KOPT-K1 (cell line): Measurements from ENCODE around the gene OR51D1.

Experiments
- H3K27ac ChIP-seq: fragments of 200-600 bp; sonication (generic); 2 replicates; pipeline ENCODE4 v1.5.1; 2016; ENCODE audit warnings: antibody characterized with exemption, mild to moderate bottlenecking, low read depth, low read length; ENCODE audit not compliant: poor library complexity, severe bottlenecking
- H3K36me3 ChIP-seq: fragments of 200-600 bp; sonication (generic); 2 replicates; pipeline ENCODE4 v1.5.1; 2017; ENCODE audit warnings: antibody characterized with exemption, mild to moderate bottlenecking, low read length, moderate library complexity; ENCODE audit not compliant: insufficient read depth
- H3K9me3 ChIP-seq: fragments of 200-600 bp; sonication (generic); 2 replicates; pipeline ENCODE4 v1.5.1; 2017; ENCODE audit warnings: antibody characterized with exemption, low read length, mild to moderate bottlenecking; ENCODE audit not compliant: insufficient read depth, poor library complexity, severe bottlenecking

The OR51D1 gene

GRCh38 chr11:4637662-4638047 lies 378 bp downstream of the OR51D1 start:
- no peak overlapping the region for H3K27ac ChIP-seq
- no peaks in the 10 kb centered on the region for H3K9me3 ChIP-seq
- no peaks in the 10 kb centered on the region for H3K36me3 ChIP-seq

- Histone ChIP-seq H3K9me3 (no peaks in the 10 kb centered on the region), H3K27ac (no peak overlapping the region), H3K36me3 (no peaks in the 10 kb centered on the region)
Measured at GRCh38 chr11:4639931-4640330, 2.7 kb downstream of the OR51D1 start.

- Histone ChIP-seq H3K27ac (no peak overlapping the region), H3K9me3 (no peaks in the 10 kb centered on the region), H3K36me3 (no peaks in the 10 kb centered on the region)
Measured at GRCh38 chr11:4641501-4641900, 4.2 kb downstream of the OR51D1 start.

- no peak overlapping the region for H3K27ac ChIP-seq
- H3K9me3 ChIP-seq: no peaks in the 10 kb centered on the region
- H3K36me3 ChIP-seq: no peaks in the 10 kb centered on the region
Measured at GRCh38 chr11:4642043-4642442, 4.8 kb downstream of the OR51D1 start.

- Histone ChIP-seq H3K36me3 (no peaks in the 10 kb centered on the region), H3K9me3 (no peaks in the 10 kb centered on the region), H3K27ac (no peak overlapping the region)
Measured at GRCh38 chr11:4643076-4643475, 5.8 kb downstream of the OR51D1 start.

- no peaks in the 10 kb centered on the region for H3K9me3 ChIP-seq
- no peak within 1 kb of the TSS for H3K27ac ChIP-seq
- H3K36me3 ChIP-seq: no peaks in the 10 kb centered on the region
Measured at GRCh38 chr11:4643682-4644081, 6.4 kb downstream of the OR51D1 start, which contains the start of gene OR51E1. Gene OR51E1 (plus strand): TSS chr11:4643982. CDS start chr11:4652527, 8,545 bp downstream.

- no peaks in the 10 kb centered on the region for H3K9me3 ChIP-seq
Measured at GRCh38 chr11:4644233-4644632, 7.0 kb downstream of the OR51D1 start.

GRCh38 chr11:4645974-4646373 lies 8.7 kb downstream of the OR51D1 start:
- H3K9me3 ChIP-seq: no peaks in the 10 kb centered on the region
- H3K27ac ChIP-seq: no peak overlapping the region
- no peaks in the 10 kb centered on the region for H3K36me3 ChIP-seq

More at GRCh38 chr11:4644233-4644632, 7.0 kb downstream of the OR51D1 start:
- no peaks in the 10 kb centered on the region for H3K36me3 ChIP-seq
- H3K27ac ChIP-seq: no peak overlapping the region

- Histone ChIP-seq H3K9me3 (no peaks in the 10 kb centered on the region), H3K27ac (no peak overlapping the region), H3K36me3 (no peaks in the 10 kb centered on the region)
Measured at GRCh38 chr11:4647766-4648165, 10.5 kb downstream of the OR51D1 start.

GRCh38 chr11:4654635-4655369 lies 17.5 kb downstream of the OR51D1 start:
- H3K36me3 ChIP-seq: no peaks in the 10 kb centered on the region
- no peak overlapping the region for H3K27ac ChIP-seq
- no peaks in the 10 kb centered on the region for H3K9me3 ChIP-seq

GRCh38 chr11:4658629-4659445 lies 21.6 kb downstream of the OR51D1 start:
- no peaks in the 10 kb centered on the region for H3K9me3 ChIP-seq
- no peak overlapping the region for H3K27ac ChIP-seq
- H3K36me3 ChIP-seq: no peaks in the 10 kb centered on the region

- Histone ChIP-seq H3K9me3 (no peaks in the 10 kb centered on the region), H3K36me3 (no peaks in the 10 kb centered on the region), H3K27ac (no peak overlapping the region)
Measured at GRCh38 chr11:4662876-4663275, 25.6 kb downstream of the OR51D1 start.

- no peaks in the 10 kb centered on the region for H3K9me3 ChIP-seq
- no peaks in the 10 kb centered on the region for H3K36me3 ChIP-seq
- H3K27ac ChIP-seq: no peak overlapping the region
Measured at GRCh38 chr11:4664183-4664582, 26.9 kb downstream of the OR51D1 start.

- Histone ChIP-seq H3K9me3 (no peaks in the 10 kb centered on the region), H3K36me3 (no peaks in the 10 kb centered on the region), H3K27ac (no peak overlapping the region)
Measured at GRCh38 chr11:4664786-4665185, 27.5 kb downstream of the OR51D1 start.

GRCh38 chr11:4665424-4665823 lies 28.1 kb downstream of the OR51D1 start:
- no peaks in the 10 kb centered on the region for H3K9me3 ChIP-seq

More at GRCh38 chr11:4665424-4665823, 28.1 kb downstream of the OR51D1 start:
- Histone ChIP-seq H3K36me3 (no peaks in the 10 kb centered on the region), H3K27ac (no peak overlapping the region)
